B cell (primary cell): Measurements from ENCODE around the gene PRTN3. TPM values are rescaled to one million over a fixed set of nuclear protein-coding genes. Genes with fewer than 3 reads are reported as not detected.

Experiments
- ATAC-seq: fragments of 200-7000 bp; cut with Tn5 transposase; one replicate; pipeline ENCODE4 v1.10.0; 2021; ENCODE audit warnings: low read depth, mild to moderate bottlenecking, moderate number of reproducible peaks, moderate library complexity
- CTCF ChIA-PET: fragments of 350-600 bp; sonication (Branson Sonifier 250); formaldehyde crosslinking; loops from one replicate; lab custom pipeline; 2021; ENCODE audit warnings: antibody characterized with exemption, inconsistent platforms; lab: Charles Lee
- POLR2A ChIA-PET: fragments of 350-600 bp; sonication (Branson Sonifier 250); formaldehyde crosslinking; loops from one replicate; lab custom pipeline; 2021; ENCODE audit warnings: antibody characterized with exemption; lab: Charles Lee
- DNase-seq: peaks from one replicate; pipeline ENCODE4 v3.0.0; 2013
- H2AFZ ChIP-seq: 2 replicates; pipeline ENCODE4 v1.6.1; 2012; ENCODE audit warnings: mild to moderate bottlenecking, low read depth, low read length; ENCODE audit not compliant: insufficient read depth, poor library complexity, severe bottlenecking
- H3K27ac ChIP-seq, 2 donors: 1 replicate in 1 of 2; 2 replicates in 1 of 2; pipeline ENCODE4 v1.5.1; 2012 to 2013; ENCODE audit warnings: low read length in 2 of 2, mild to moderate bottlenecking in 2 of 2, moderate library complexity in 1 of 2
- H3K27me3 ChIP-seq, 4 experiments: fragments of 200-600 bp in 1 of 4; sonication (generic) in 1 of 4; replicated peaks in 1 of 4; 1 replicate in 2 of 4; 2 replicates in 2 of 4; pipeline versions ENCODE4 v1.6.1 to v1.7.0; 2013 to 2016; ENCODE audit warnings: low read length in 3 of 4, mild to moderate bottlenecking in 2 of 4, mixed read lengths in 1 of 4, moderate library complexity in 1 of 4; ENCODE audit not compliant: insufficient read depth in 4 of 4, control insufficient read depth in 3 of 4; ENCODE audit errors: control extremely low read depth in 1 of 4
- H3K36me3 ChIP-seq, 2 experiments: replicated peaks in 1 of 2; 1 replicate in 1 of 2; 2 replicates in 1 of 2; pipeline versions ENCODE4 v1.6.1 to v1.7.1; 2013; ENCODE audit warnings: low read length in 1 of 2; ENCODE audit not compliant: insufficient read depth in 2 of 2, control insufficient read depth in 1 of 2; ENCODE audit errors: control extremely low read depth in 1 of 2, extremely low read depth in 1 of 2
- H3K4me1 ChIP-seq, 2 donors: fragments of 200-600 bp in 1 of 2; sonication (generic) in 1 of 2; 1 replicate in 1 of 2; 2 replicates in 1 of 2; pipeline versions ENCODE4 v1.5.1 to v1.6.1; 2013 to 2017; ENCODE audit warnings: low read length in 2 of 2; ENCODE audit not compliant: control insufficient read depth in 2 of 2, insufficient read depth in 2 of 2
- H3K4me2 ChIP-seq: replicated peaks from 2 replicates; pipeline ENCODE3; 2012; ENCODE audit warnings: mild to moderate bottlenecking, low read depth, low read length; ENCODE audit not compliant: poor library complexity, severe bottlenecking
- H3K4me3 ChIP-seq, 5 experiments: fragments of 200-600 bp in 1 of 5; sonication (generic) in 1 of 5; 1 replicate in 3 of 5; 2 replicates in 2 of 5; pipeline versions ENCODE4 v1.5.1 to v1.7.0; 2011 to 2016; ENCODE audit warnings: low read length in 4 of 5, mild to moderate bottlenecking in 4 of 5, low read depth in 2 of 5, control low read depth in 1 of 5, moderate library complexity in 1 of 5; ENCODE audit not compliant: insufficient read depth in 1 of 5; ENCODE audit errors: control extremely low read depth in 1 of 5, extremely low read depth in 1 of 5
- H3K79me2 ChIP-seq: fragments of 200-600 bp; sonication (generic); one replicate; pipeline ENCODE4 v1.6.0; 2016; ENCODE audit warnings: low read length; ENCODE audit not compliant: control insufficient read depth, insufficient read depth
- H3K9ac ChIP-seq: fragments of 200-600 bp; sonication (generic); 2 replicates; pipeline ENCODE4 v1.6.1; 2017; ENCODE audit warnings: mild to moderate bottlenecking, low read length, moderate library complexity
- H3K9me3 ChIP-seq, 3 donors: one replicate each; pipeline versions ENCODE4 v1.6.1 to v1.7.1; 2013; ENCODE audit warnings: low read length in 2 of 3; ENCODE audit not compliant: control insufficient read depth in 2 of 3, insufficient read depth in 1 of 3; ENCODE audit errors: control extremely low read depth in 1 of 3
- H4K20me1 ChIP-seq: 2 replicates; pipeline ENCODE4 v1.6.0; 2012; ENCODE audit warnings: mild to moderate bottlenecking, low read length; ENCODE audit not compliant: insufficient read depth, control insufficient read depth, poor library complexity, severe bottlenecking
- H3K27ac Mint-ChIP-seq: one replicate; pipeline ENCODE4 v1.8.0; 2021; ENCODE audit warnings: mixed read lengths
- H3K27me3 Mint-ChIP-seq: one replicate; pipeline ENCODE4 v1.8.0; 2021; ENCODE audit warnings: mixed read lengths
- H3K4me1 Mint-ChIP-seq: one replicate; pipeline ENCODE4 v1.8.0; 2021; ENCODE audit warnings: mixed read lengths
- H3K4me3 Mint-ChIP-seq: one replicate; pipeline ENCODE4 v1.8.0; 2021; ENCODE audit warnings: mixed read lengths
- H3K9me3 Mint-ChIP-seq: one replicate; pipeline ENCODE4 v1.8.0; 2022; ENCODE audit warnings: mixed read lengths; ENCODE audit not compliant: insufficient read depth
- EZH2 ChIP-seq: IDR thresholded peaks from 2 replicates; pipeline ENCODE4 v1.6.1; 2012; ENCODE audit warnings: borderline replicate concordance, low read depth, mild to moderate bottlenecking, moderate library complexity, low read length; ENCODE audit not compliant: insufficient read depth, poor library complexity, severe bottlenecking
- WGBS: methylation state at CpG from one replicate; pipeline ENCODE4 v1.1.5; 2013; ENCODE audit warnings: missing lambda C conversion rate; ENCODE audit not compliant: insufficient coverage; 5-methylcytosine and 5-hydroxymethylcytosine counted together
- intact Hi-C: fragments of 100-400 bp; cut with micrococcal nuclease; formaldehyde crosslinking; loops from one replicate; pipeline ENCODE4 v1.10.0; 2022
- polyA plus RNA-seq: library from polyadenylated mRNA; depleted of rRNA; stranded (reverse); fragments of >200 nt; gene quantifications from 2 replicates; pipeline ENCODE4 v1.2.3, GENCODE V29; 2012
- total RNA-seq, 2 donors: library from RNA; stranded (reverse); fragments of 120-200 nt in 1 of 2; gene quantifications; 1 replicate in 1 of 2; 2 replicates in 1 of 2; pipeline versions ENCODE4 v1.2.3 to v1.2.4, GENCODE V29; 2013 to 2022
- TF ChIP-seq, protein P1 (sequence below): fragments of 200-600 bp; IDR thresholded peaks from one replicate; pipeline ENCODE4 v1.8.0; 2022; ENCODE audit warnings: antibody characterized with exemption, mild to moderate bottlenecking

The PRTN3 gene
- total and polyA plus RNA-seq, 2 donors (not counting 1 experiment from before 2014, with no cell fraction given): not detected

DNA sequence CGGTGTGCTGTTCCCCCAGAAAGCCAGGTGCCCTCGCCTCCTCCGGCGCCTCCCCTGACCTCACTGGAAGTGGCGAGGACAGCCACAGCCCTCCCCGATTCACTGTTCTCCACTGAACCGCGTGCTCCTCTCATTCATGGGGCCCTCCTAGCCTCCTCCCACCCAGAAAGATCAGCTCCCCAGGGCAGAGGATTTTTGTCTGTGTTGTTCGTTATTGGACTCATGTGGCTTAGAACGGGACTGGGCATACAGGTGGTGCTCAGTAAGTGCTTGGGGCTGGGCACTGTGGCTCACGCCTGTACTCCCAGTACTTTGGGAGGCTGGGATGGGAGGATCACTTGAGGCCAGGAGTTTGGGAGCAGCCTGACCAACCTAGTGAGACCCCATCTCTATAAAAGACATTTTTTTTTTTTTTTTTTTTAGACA is 3.8 kb downstream of the PRTN3 start:
- Histone ChIP-seq H3K27ac (no peak overlapping the region), H3K79me2 (no peaks in the 10 kb centered on the region), H3K36me3 (no peaks in the 10 kb centered on the region), H3K4me3 (no peak overlapping the region), H4K20me1 (no peaks in the 10 kb centered on the region), H3K27me3 (peaks cover 0 to 59% (median 18%) of the 10 kb centered on the region in 4 experiments), H3K4me2 (no peak overlapping the region), H3K9ac (no peak overlapping the region), H3K4me1 (peaks cover 2 to 8% of the 10 kb centered on the region in 2 donors), H3K9me3 (peaks cover 0 to 7% (median 0%) of the 10 kb centered on the region in 3 donors), H2AFZ (no peak overlapping the region)
- ChIA-PET CTCF (interaction anchor here (1.6 kb wide), 1 partner anchor 18 kb away, joined by 5 read pairs; no protein-coding TSS in a partner anchor), POLR2A (no interaction called here)
- peaks cover 2% of the 10 kb centered on the region for H3K9me3 Mint-ChIP-seq
- 38% methylated on average over 11 of the region's 11 CpGs for WGBS
- TF ChIP-seq, protein P1, sequence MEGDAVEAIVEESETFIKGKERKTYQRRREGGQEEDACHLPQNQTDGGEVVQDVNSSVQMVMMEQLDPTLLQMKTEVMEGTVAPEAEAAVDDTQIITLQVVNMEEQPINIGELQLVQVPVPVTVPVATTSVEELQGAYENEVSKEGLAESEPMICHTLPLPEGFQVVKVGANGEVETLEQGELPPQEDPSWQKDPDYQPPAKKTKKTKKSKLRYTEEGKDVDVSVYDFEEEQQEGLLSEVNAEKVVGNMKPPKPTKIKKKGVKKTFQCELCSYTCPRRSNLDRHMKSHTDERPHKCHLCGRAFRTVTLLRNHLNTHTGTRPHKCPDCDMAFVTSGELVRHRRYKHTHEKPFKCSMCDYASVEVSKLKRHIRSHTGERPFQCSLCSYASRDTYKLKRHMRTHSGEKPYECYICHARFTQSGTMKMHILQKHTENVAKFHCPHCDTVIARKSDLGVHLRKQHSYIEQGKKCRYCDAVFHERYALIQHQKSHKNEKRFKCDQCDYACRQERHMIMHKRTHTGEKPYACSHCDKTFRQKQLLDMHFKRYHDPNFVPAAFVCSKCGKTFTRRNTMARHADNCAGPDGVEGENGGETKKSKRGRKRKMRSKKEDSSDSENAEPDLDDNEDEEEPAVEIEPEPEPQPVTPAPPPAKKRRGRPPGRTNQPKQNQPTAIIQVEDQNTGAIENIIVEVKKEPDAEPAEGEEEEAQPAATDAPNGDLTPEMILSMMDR: no peak
- TF ChIP-seq EZH2: no peak
- peaks cover 26% of the 10 kb centered on the region for H3K27me3 Mint-ChIP-seq
- peaks cover 10% of the 10 kb centered on the region for H3K4me1 Mint-ChIP-seq
- DNase-seq (no peak), ATAC-seq (no peak)
- H3K27ac Mint-ChIP-seq: peak overlapping the region; percentile 26
- intact Hi-C loops: no loop called here
- H3K4me3 Mint-ChIP-seq: no peak overlapping the region

DNA sequence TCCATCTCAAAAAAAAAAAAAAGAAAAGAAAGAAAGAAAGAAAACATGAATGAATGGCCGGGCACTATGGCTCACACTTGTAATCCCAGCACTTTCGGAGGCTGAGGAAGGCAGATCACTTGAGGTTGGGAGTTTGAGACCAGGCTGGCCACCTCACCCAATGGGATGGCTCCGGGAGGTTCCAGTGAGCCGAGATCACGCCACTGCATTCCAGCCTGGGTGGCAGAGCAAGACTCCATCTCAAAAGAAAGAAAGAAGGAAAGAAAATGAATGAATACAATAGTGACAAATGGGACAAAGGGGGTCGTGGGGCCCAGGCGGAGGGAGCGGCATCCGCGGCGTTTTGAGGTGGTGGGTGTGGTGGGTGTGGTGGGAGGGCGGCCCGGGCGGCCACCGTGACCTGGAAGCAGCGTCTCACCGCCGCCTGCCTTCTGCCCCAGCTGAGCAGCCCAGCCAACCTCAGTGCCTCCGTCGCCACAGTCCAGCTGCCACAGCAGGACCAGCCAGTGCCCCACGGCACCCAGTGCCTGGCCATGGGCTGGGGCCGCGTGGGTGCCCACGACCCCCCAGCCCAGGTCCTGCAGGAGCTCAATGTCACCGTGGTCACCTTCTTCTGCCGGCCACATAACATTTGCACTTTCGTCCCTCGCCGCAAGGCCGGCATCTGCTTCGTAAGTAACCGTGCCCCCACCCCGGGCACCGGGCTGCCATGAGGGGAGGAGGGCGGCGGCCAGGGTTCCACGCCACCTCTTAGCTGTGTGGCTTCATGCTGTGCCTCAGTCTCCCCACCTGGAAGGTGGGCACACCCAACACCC is 5.1 kb downstream of the PRTN3 start:
- Mint-ChIP-seq H3K4me1 (peaks cover 10% of the 10 kb centered on the region), H3K27ac (no peak overlapping the region), H3K27me3 (peaks cover 35% of the 10 kb centered on the region), H3K4me3 (no peak overlapping the region), H3K9me3 (peaks cover 2% of the 10 kb centered on the region)
- Histone ChIP-seq H3K9me3 (peaks cover 0 to 10% (median 0%) of the 10 kb centered on the region in 3 donors), H3K27ac (no peak overlapping the region), H3K79me2 (no peaks in the 10 kb centered on the region), H3K4me3 (no peak overlapping the region), H3K27me3 (peaks cover 0 to 67% (median 21%) of the 10 kb centered on the region in 4 experiments), H2AFZ (no peak overlapping the region), H3K4me1 (peaks cover 2 to 8% of the 10 kb centered on the region in 2 donors), H3K4me2 (no peak overlapping the region), H3K36me3 (no peaks in the 10 kb centered on the region), H4K20me1 (no peaks in the 10 kb centered on the region), H3K9ac (no peak overlapping the region)
- TF ChIP-seq, protein P1: no peak
- TF ChIP-seq EZH2: no peak
- ATAC-seq: no peak
- ChIA-PET POLR2A (no interaction called here), CTCF (interaction anchor here (0.6 to 1.6 kb wide), 2 partner anchors 17 to 18 kb away, joined by 3 to 5 read pairs; no protein-coding TSS in a partner anchor)
- intact Hi-C loops: no loop called here
- WGBS: 80% methylated on average over 31 of the region's 37 CpGs
- DNase-seq: no peak
